Caco-2 (cell line): ENCODE results near the gene TMEM242. TPM values are rescaled to one million over a fixed set of nuclear protein-coding genes. Genes with fewer than 3 reads are reported as not detected.

Experiments used
- BruUV-seq: library from RNA; stranded (reverse); fragments of 400-500 nt; replicated peaks from 2 replicates; lab custom pipeline; 2021; lab: Mats Ljungman, UMichigan
- CTCF ChIA-PET: fragments of 300-600 bp; sonication (Branson Sonifier 250); formaldehyde crosslinking; loops from one replicate; lab custom pipeline; 2022; ENCODE audit warnings: antibody characterized with exemption; lab: Charles Lee
- POLR2A ChIA-PET: fragments of 300-600 bp; sonication (Branson Sonifier 250); formaldehyde crosslinking; loops from one replicate; lab custom pipeline; 2022; ENCODE audit warnings: antibody characterized with exemption; lab: Charles Lee
- DNase-seq, 2 experiments: peaks; one replicate each; pipeline versions ENCODE4 v3.0.0 to v3.0.0-alpha.2; 2020 to 2022
- H3K27me3 ChIP-seq: replicated peaks from 2 replicates; pipeline ENCODE4 v1.6.0; 2011; ENCODE audit warnings: low read length; ENCODE audit not compliant: control insufficient read depth, insufficient read depth
- H3K36me3 ChIP-seq: 2 replicates; pipeline ENCODE4 v1.5.1; 2011; ENCODE audit warnings: low read length; ENCODE audit not compliant: control insufficient read depth, insufficient read depth
- H3K4me1 ChIP-seq: fragments of 250-450 bp; sonication (Bioruptor Pico); 2 replicates; pipeline ENCODE4 v1.5.1; 2020; ENCODE audit warnings: mild to moderate bottlenecking
- H3K4me3 ChIP-seq: 2 replicates; pipeline ENCODE4 v1.5.1; 2011; ENCODE audit warnings: low read depth, mild to moderate bottlenecking, control low read depth, low read length
- H3K9me3 ChIP-seq: fragments of 250-450 bp; sonication (Bioruptor Pico); 2 replicates; pipeline ENCODE4 v1.5.1; 2020; ENCODE audit warnings: mild to moderate bottlenecking, moderate library complexity
- H3K27ac Mint-ChIP-seq: one replicate; pipeline ENCODE4 v1.8.0; 2022; ENCODE audit warnings: mixed read lengths; ENCODE audit not compliant: unreplicated experiment
- H3K27me3 Mint-ChIP-seq: one replicate; pipeline ENCODE4 v1.8.0; 2022; ENCODE audit warnings: mixed read lengths; ENCODE audit not compliant: insufficient read depth, unreplicated experiment
- H3K36me3 Mint-ChIP-seq: one replicate; pipeline ENCODE4 v1.8.0; 2022; ENCODE audit warnings: mild to moderate bottlenecking, mixed read lengths; ENCODE audit not compliant: insufficient read depth, unreplicated experiment
- H3K4me1 Mint-ChIP-seq: one replicate; pipeline ENCODE4 v1.8.0; 2022; ENCODE audit warnings: low read depth, mixed read lengths; ENCODE audit not compliant: unreplicated experiment
- H3K4me3 Mint-ChIP-seq: one replicate; pipeline ENCODE4 v1.8.0; 2022; ENCODE audit warnings: mild to moderate bottlenecking, moderate library complexity, mixed read lengths; ENCODE audit not compliant: unreplicated experiment
- H3K9me3 Mint-ChIP-seq: one replicate; pipeline ENCODE4 v1.8.0; 2022; ENCODE audit warnings: mixed read lengths; ENCODE audit not compliant: unreplicated experiment
- CTCF ChIP-seq, 2 experiments: fragments of 200-600 bp in 1 of 2; IDR thresholded peaks; 1 replicate in 1 of 2; 2 replicates in 1 of 2; pipeline versions ENCODE4 v1.5.1 to v1.8.0; 2011 to 2022; ENCODE audit warnings: antibody characterized with exemption in 1 of 2, control low read depth in 1 of 2, inconsistent platforms in 1 of 2, low read depth in 1 of 2, low read length in 1 of 2, mild to moderate bottlenecking in 1 of 2, moderate library complexity in 1 of 2; ENCODE audit not compliant: insufficient read depth in 1 of 2, severe bottlenecking in 1 of 2, unreplicated experiment in 1 of 2
- intact Hi-C: fragments of 100-400 bp; cut with micrococcal nuclease; formaldehyde crosslinking; loops from one replicate; pipeline ENCODE4 v1.10.0; 2022; ENCODE audit not compliant: unreplicated experiment
- total RNA-seq: library from RNA; stranded (reverse); gene quantifications from 2 replicates; pipeline ENCODE4 v1.2.3, GENCODE V29; 2022

Gene TMEM242
- total RNA-seq, 1 experiment from 2014 or later, result 12.1 TPM

- no TSS peak for BruUV-seq
- H3K9me3 Mint-ChIP-seq, result no peaks in the 10 kb centered on the region
- H3K4me3 Mint-ChIP-seq, result no peak overlapping the region
- H3K36me3 ChIP-seq, result no peaks in the 10 kb centered on the region
- H3K4me1 Mint-ChIP-seq, result peaks cover 9% of the 10 kb centered on the region
- H3K4me1 ChIP-seq, result peaks cover 14% of the 10 kb centered on the region; the same call in 1 of the 2 replicates
- no peak for TF ChIP-seq CTCF (IDR thresholded peaks at IDR 0.05; ENCODE audit: insufficient read depth in 1 of 2, low read depth in 1 of 2, low read length in 1 of 2, severe bottlenecking in 1 of 2, unreplicated experiment in 1 of 2)
- H3K27me3 Mint-ChIP-seq, result no peaks in the 10 kb centered on the region
- no peaks in the 10 kb centered on the region for H3K27me3 ChIP-seq
- H3K27ac Mint-ChIP-seq, result no peak overlapping the region
- ChIA-PET POLR2A (no interaction called here), CTCF (interaction anchor here (0.7 kb wide), 1 partner anchor 52 kb away, joined by 5 read pairs; no protein-coding TSS in a partner anchor)
- H3K9me3 ChIP-seq, result no peaks in the 10 kb centered on the region
- intact Hi-C loops, result loop anchor here (10.0 kb wide), 2 partner anchors 127 to 627 kb away; no protein-coding TSS in a partner anchor
- DNase-seq, result no peak
- no peaks in the 10 kb centered on the region for H3K36me3 Mint-ChIP-seq
- no peak overlapping the region for H3K4me3 ChIP-seq
Observed at GRCh38 chr6:157328108-157328692, 4.9 kb upstream of the TMEM242 start.

GRCh38 chr6:157326979-157327378, 3.7 kb upstream of the TMEM242 start:
- no TSS peak for BruUV-seq
- H3K36me3 ChIP-seq, result no peaks in the 10 kb centered on the region
- H3K9me3 ChIP-seq, result no peaks in the 10 kb centered on the region
- H3K27ac Mint-ChIP-seq, result no peak overlapping the region
- peaks cover 9% of the 10 kb centered on the region for H3K4me1 Mint-ChIP-seq
- no peaks in the 10 kb centered on the region for H3K27me3 ChIP-seq
- peaks cover 14% of the 10 kb centered on the region; the same call in 1 of the 2 replicates for H3K4me1 ChIP-seq
- ChIA-PET CTCF (interaction anchor here (0.7 kb wide), 1 partner anchor 299 kb away, joined by 3 read pairs; no protein-coding TSS in a partner anchor), POLR2A (no interaction called here)
- H3K36me3 Mint-ChIP-seq, result peaks cover 6% of the 10 kb centered on the region
- H3K4me3 ChIP-seq, result no peak overlapping the region
- intact Hi-C loops, result loop anchor here (10.0 kb wide), 2 partner anchors 128 to 628 kb away; no protein-coding TSS in a partner anchor
- H3K4me3 Mint-ChIP-seq, result no peak overlapping the region
- H3K9me3 Mint-ChIP-seq, result no peaks in the 10 kb centered on the region
- no peak for TF ChIP-seq CTCF (IDR thresholded peaks at IDR 0.05; ENCODE audit: insufficient read depth in 1 of 2, low read depth in 1 of 2, low read length in 1 of 2, severe bottlenecking in 1 of 2, unreplicated experiment in 1 of 2)
- no peaks in the 10 kb centered on the region for H3K27me3 Mint-ChIP-seq
- no peak for DNase-seq

- Histone ChIP-seq H3K4me3 (no peak overlapping the region), H3K27me3 (no peaks in the 10 kb centered on the region), H3K4me1 (peaks cover 14% of the 10 kb centered on the region; the same call in 1 of the 2 replicates), H3K9me3 (no peaks in the 10 kb centered on the region), H3K36me3 (no peaks in the 10 kb centered on the region)
- no TSS peak for BruUV-seq
- no peak for DNase-seq
- no peak for TF ChIP-seq CTCF (IDR thresholded peaks at IDR 0.05; ENCODE audit: insufficient read depth in 1 of 2, low read depth in 1 of 2, low read length in 1 of 2, severe bottlenecking in 1 of 2, unreplicated experiment in 1 of 2)
- intact Hi-C loops, result loop anchor here (2.0 to 10.0 kb wide), 3 partner anchors 56 to 630 kb away; partner anchors contain the start of gene ZDHHC14
- Mint-ChIP-seq H3K4me1 (peaks cover 9% of the 10 kb centered on the region), H3K36me3 (peaks cover 13% of the 10 kb centered on the region), H3K27ac (no peak overlapping the region), H3K9me3 (no peaks in the 10 kb centered on the region), H3K4me3 (peak overlapping the region; percentile 45), H3K27me3 (no peaks in the 10 kb centered on the region)
- ChIA-PET POLR2A (interaction anchor here (0.6 kb wide), 1 partner anchor 55 kb away, joined by 4 read pairs; no protein-coding TSS in a partner anchor), CTCF (interaction anchor here (1.1 kb wide), 1 partner anchor 10 kb away, joined by 3 read pairs; no protein-coding TSS in a partner anchor)
Observed at GRCh38 chr6:157325069-157325805, 1.9 kb upstream of the TMEM242 start.
